ENCODE measurements around the gene DMD. TPM values are rescaled to one million over a fixed set of nuclear protein-coding genes. Genes with fewer than 3 reads are reported as not detected.

Gene DMD
- total and polyA plus RNA-seq, 2 of the 8 experiments (the other 6 are each of a cell fraction or from before 2014, with no cell fraction given), result 4.8 to 7.4 TPM

DNA sequence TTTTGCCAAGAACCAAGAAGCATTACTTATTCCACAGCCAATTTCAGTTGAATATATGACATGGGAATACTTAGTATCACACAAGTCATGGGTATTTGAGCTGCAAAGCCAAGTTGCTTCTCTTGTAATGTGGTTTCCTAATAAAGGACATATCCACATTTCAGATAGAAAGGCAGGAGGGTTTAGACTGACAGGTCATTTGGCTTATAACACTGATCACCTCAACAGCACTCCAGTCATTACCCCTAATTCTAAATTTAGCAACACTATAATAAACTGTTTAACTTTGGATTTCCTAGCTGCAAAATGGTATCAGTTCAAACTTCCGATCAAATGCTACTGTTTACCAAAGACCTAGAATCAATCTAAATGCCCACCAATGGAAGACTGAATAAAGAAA lies 2025.5 kb downstream of the DMD start (continued):
- TF ChIP-seq ZNF274 (IDR thresholded peaks at IDR 0.05; ENCODE audit: borderline replicate concordance, extremely low read depth, low read length) (no peak), PHF8 (conservative IDR thresholded peaks at IDR 0.05; ENCODE audit: low read depth, low read length) (no peak), CHD2 (IDR thresholded peaks at IDR 0.05; ENCODE audit: low read length) (no peak), HDAC2 (IDR thresholded peaks at IDR 0.05; ENCODE audit: borderline replicate concordance in 1 of 2, low read depth in 2 of 2, low read length in 2 of 2) (no peak), CHD1 (IDR thresholded peaks at IDR 0.05; ENCODE audit: low read depth, low read length) (no peak), SRF (IDR thresholded peaks at IDR 0.05; ENCODE audit: low read depth, low read length) (no peak), RBBP5 (IDR thresholded peaks at IDR 0.05; ENCODE audit: borderline replicate concordance, low read depth, low read length) (no peak)
- TF ChIP-seq, protein P1, sequence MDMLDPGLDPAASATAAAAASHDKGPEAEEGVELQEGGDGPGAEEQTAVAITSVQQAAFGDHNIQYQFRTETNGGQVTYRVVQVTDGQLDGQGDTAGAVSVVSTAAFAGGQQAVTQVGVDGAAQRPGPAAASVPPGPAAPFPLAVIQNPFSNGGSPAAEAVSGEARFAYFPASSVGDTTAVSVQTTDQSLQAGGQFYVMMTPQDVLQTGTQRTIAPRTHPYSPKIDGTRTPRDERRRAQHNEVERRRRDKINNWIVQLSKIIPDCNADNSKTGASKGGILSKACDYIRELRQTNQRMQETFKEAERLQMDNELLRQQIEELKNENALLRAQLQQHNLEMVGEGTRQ (IDR thresholded peaks at IDR 0.05; ENCODE audit: low read length), result no peak

Data from H1 (cell line).